Bronchial epithelial cell (primary cell): ENCODE data around the gene KCNN1. TPM values are rescaled to one million over a fixed set of nuclear protein-coding genes. Genes with fewer than 3 reads are reported as not detected.

Experiments used
- DNase-seq: peaks from one replicate; pipeline ENCODE4 v3.0.0-alpha.2; 2010; ENCODE audit warnings: low read depth
- FAIRE-seq: peaks from 2 replicates; lab custom pipeline; 2011; peaks lifted over from hg19 to GRCh38; lab: Jason Lieb, UNC
- H3K27me3 ChIP-seq: 2 replicates; pipeline ENCODE4 v1.5.1; 2011; ENCODE audit warnings: low read length; ENCODE audit not compliant: control insufficient read depth, insufficient read depth
- H3K36me3 ChIP-seq: 2 replicates; pipeline ENCODE4 v1.5.1; 2011; ENCODE audit warnings: low read length; ENCODE audit not compliant: control insufficient read depth, insufficient read depth
- H3K4me3 ChIP-seq: 2 replicates; pipeline ENCODE4 v1.5.1; 2011; ENCODE audit warnings: mild to moderate bottlenecking, low read depth, low read length, control low read depth
- CTCF ChIP-seq: IDR thresholded peaks from 2 replicates; pipeline ENCODE4 v1.5.1; 2011; ENCODE audit warnings: mild to moderate bottlenecking, moderate library complexity, low read length, control low read depth, inconsistent platforms; ENCODE audit not compliant: insufficient read depth, severe bottlenecking
- total RNA-seq: library from RNA; depleted of rRNA; stranded (reverse); fragments of >200 nt; gene quantifications from 2 replicates; pipeline ENCODE4 v1.2.1, GENCODE V29; 2014

Gene KCNN1
- total RNA-seq, 1 donor from 2014 or later = not detected

GRCh38 chr19:18049385-18049784 lies 82.5 kb downstream of the KCNN1 start:
- Histone ChIP-seq H3K4me3 (no peak overlapping the region), H3K36me3 (no peaks in the 10 kb centered on the region), H3K27me3 (peaks cover 2% of the 10 kb centered on the region)
- TF ChIP-seq CTCF = no peak
- FAIRE-seq (no peak), DNase-seq (no peak)

Other genes starting within 250 kb of the KCNN1 start
- 3.7 and 15.9 TPM in 2 replicates for gene MAP1S, start 247.6 kb upstream of the KCNN1 start, total RNA-seq
- gene FCHO1, start 215.6 kb upstream of the KCNN1 start, total RNA-seq = 0.26 and 0.90 TPM in 2 replicates
- 11.6 and 27.4 TPM in 2 replicates for gene B3GNT3, start 172.0 kb upstream of the KCNN1 start, total RNA-seq
- gene INSL3, start 145.6 kb upstream of the KCNN1 start, total RNA-seq = not detected in 2 replicates
- 0.26 TPM in 2 replicates for gene JAK3, start 119.1 kb upstream of the KCNN1 start, total RNA-seq
- gene RPL18A, start 107.2 kb upstream of the KCNN1 start, total RNA-seq = 1,530 and 1,590 TPM in 2 replicates
- gene SLC5A5, start 95.2 kb upstream of the KCNN1 start, total RNA-seq = under 0.01 and 0.13 TPM in 2 replicates
- 37.9 and 62.2 TPM in 2 replicates for gene CCDC124, start 34.1 kb upstream of the KCNN1 start, total RNA-seq
- gene ARRDC2, start 41.1 kb downstream of the KCNN1 start, total RNA-seq = 6.1 and 7.2 TPM in 2 replicates
- gene IL12RB1, start 119.8 kb downstream of the KCNN1 start, total RNA-seq = under 0.01 TPM in 1 of 2 replicates, not detected in the other
- gene MAST3, start 130.7 kb downstream of the KCNN1 start, total RNA-seq = 0.79 and 2.2 TPM in 2 replicates
- gene PIK3R2, start 186.1 kb downstream of the KCNN1 start, total RNA-seq = 2.6 and 4.0 TPM in 2 replicates
- gene IFI30, start 206.7 kb downstream of the KCNN1 start, total RNA-seq = 17.6 and 20.6 TPM in 2 replicates
- gene MPV17L2, start 226.1 kb downstream of the KCNN1 start, total RNA-seq = 8.7 and 9.5 TPM in 2 replicates
- 0.53 and 1.0 TPM in 2 replicates for gene RAB3A, start 236.9 kb downstream of the KCNN1 start, total RNA-seq